ENCODE data around the gene FYB1. TPM values are rescaled to one million over a fixed set of nuclear protein-coding genes. Genes with fewer than 3 reads are reported as not detected.

The FYB1 gene, protein sequence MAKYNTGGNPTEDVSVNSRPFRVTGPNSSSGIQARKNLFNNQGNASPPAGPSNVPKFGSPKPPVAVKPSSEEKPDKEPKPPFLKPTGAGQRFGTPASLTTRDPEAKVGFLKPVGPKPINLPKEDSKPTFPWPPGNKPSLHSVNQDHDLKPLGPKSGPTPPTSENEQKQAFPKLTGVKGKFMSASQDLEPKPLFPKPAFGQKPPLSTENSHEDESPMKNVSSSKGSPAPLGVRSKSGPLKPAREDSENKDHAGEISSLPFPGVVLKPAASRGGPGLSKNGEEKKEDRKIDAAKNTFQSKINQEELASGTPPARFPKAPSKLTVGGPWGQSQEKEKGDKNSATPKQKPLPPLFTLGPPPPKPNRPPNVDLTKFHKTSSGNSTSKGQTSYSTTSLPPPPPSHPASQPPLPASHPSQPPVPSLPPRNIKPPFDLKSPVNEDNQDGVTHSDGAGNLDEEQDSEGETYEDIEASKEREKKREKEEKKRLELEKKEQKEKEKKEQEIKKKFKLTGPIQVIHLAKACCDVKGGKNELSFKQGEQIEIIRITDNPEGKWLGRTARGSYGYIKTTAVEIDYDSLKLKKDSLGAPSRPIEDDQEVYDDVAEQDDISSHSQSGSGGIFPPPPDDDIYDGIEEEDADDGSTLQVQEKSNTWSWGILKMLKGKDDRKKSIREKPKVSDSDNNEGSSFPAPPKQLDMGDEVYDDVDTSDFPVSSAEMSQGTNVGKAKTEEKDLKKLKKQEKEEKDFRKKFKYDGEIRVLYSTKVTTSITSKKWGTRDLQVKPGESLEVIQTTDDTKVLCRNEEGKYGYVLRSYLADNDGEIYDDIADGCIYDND
- total RNA-seq (2022; extraction: Qiagen RNA extraction; ENCODE audit: low read depth) = 9.4 to 15.8 TPM (median 13.9 TPM) in 5 replicates

DNA sequence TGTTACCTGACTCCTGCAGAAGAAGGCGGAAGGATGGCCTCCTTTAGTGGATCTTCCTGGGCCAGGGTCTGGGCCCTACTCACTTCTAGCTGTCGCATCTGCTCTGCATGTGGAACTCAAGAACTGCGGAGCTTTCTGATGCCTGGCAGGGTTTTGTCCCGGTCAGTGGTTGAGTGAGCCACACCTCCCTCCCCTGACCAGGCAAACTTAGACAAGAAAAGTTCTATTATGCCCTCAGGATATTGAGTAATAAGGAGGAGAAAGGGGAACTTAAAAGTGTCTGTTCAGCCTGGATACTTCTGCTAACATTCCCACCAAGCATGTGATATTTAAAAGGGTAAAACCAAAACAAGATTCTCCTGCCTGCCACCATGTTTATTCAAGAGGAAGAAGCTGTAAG lies at the start of gene FYB1:
TSS of gene FYB1 (minus strand) at position 127 of the 400 bp plus-strand sequence. CDS start 16,603 bp downstream, outside the sequence.

DNA sequence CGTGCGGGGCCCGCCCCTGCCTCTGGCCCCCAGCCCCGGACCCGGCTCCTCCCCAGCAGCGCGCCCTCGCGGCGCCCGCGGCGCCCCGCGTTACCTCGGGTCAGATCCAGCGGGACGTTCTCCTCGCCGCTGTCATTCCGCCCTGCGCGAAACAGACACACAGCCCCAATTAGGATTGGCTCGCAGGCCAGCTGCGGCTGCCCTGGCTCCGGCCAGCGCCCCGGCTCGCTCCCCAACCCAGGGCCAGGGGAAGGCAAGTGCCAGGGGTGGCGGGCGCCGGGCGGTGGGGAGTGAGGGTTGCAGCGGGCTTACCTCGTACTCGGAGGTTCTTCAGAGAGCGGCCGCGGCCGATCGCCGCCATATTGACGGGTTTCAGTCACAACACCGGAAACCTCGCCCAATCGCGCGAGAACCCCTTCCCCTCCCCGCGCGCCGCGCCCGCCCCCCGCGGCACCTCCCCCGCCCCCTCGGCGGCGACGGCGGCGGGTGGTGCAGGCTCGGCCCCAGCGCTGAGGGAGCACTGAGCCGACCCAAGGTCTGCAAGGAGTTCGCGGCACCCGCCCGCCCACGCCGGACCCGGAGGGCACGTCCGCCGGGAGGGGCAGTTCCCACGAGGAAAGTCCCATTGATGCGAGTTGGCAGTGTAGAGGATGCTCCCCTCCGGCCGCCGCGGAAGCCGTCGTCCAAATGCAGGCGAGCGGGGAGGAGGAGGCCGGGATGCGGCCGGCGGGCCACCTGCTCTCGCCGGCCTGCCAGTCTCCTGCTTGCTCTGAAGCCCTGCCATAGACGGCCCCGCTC lies 145.1 kb downstream of the FYB1 start, which contains the start of gene RICTOR:
TSS of gene RICTOR (minus strand) at position 383 of the 798 bp plus-strand sequence. CDS start at position 361, 22 bp downstream.

Other genes with a start within 250 kb of the FYB1 start
- gene RICTOR, start 145.2 kb downstream of the FYB1 start, total RNA-seq (2022; extraction: Qiagen RNA extraction; ENCODE audit: low read depth) = 6.4 to 11.9 TPM (median 10.3 TPM) in 5 replicates
- gene C9, start 144.9 kb upstream of the FYB1 start, total RNA-seq (2022; extraction: Qiagen RNA extraction; ENCODE audit: low read depth) = not detected in 5 replicates
- 6.9 to 9.2 TPM (median 8.5 TPM) in 5 replicates for gene DAB2, start 205.4 kb upstream of the FYB1 start, total RNA-seq (2022; extraction: Qiagen RNA extraction; ENCODE audit: low read depth)

All from A549 treated with GW870086 at 1 μM for 4 hours (cell line).